Pancreas (tissue), 10 donors: ENCODE results near the gene ENDOV. TPM values are rescaled to one million over a fixed set of nuclear protein-coding genes. Genes with fewer than 3 reads are reported as not detected.

ENCODE experiments used
- ATAC-seq, 4 donors: fragments of 200-7000 bp; cut with Tn5 transposase; one replicate each; pipeline versions ENCODE4 v1.8.0 to v1.9.1; 2020; ENCODE audit warnings: mild to moderate bottlenecking in 4 of 4, moderate library complexity in 4 of 4
- DNase-seq, 6 donors: peaks; one replicate each; pipeline ENCODE4 v3.0.0-alpha.2; 2020
- FAIRE-seq: peaks from 2 replicates; lab custom pipeline; 2012; peaks lifted over from hg19 to GRCh38; lab: Jason Lieb, UNC
- H3K27ac ChIP-seq, 4 donors: fragments of 200-600 bp; sonication (generic); 1 replicate in 3 of 4; 2 replicates in 1 of 4; pipeline versions ENCODE4 v1.5.0 to v1.8.0; 2020
- H3K27me3 ChIP-seq, 4 donors: fragments of 200-600 bp; one replicate each; pipeline ENCODE4 v1.8.0; 2021
- H3K36me3 ChIP-seq, 3 donors: fragments of 200-600 bp; sonication (generic) in 1 of 3; one replicate each; pipeline versions ENCODE4 v1.5.0 to v1.8.0; 2020 to 2021
- H3K4me1 ChIP-seq, 3 donors: fragments of 200-600 bp; one replicate each; pipeline ENCODE4 v1.8.0; 2021
- H3K4me3 ChIP-seq, 4 donors: fragments of 200-600 bp; sonication (generic) in 2 of 4; one replicate each; pipeline versions ENCODE4 v1.5.0 to v1.8.0; 2020 to 2021
- H3K9me3 ChIP-seq, 4 donors: fragments of 200-600 bp; one replicate each; pipeline ENCODE4 v1.8.0; 2021
- WGBS, 2 donors: extraction: QIAGEN DNeasy Blood & Tissue Kit; methylation state at CpG; one replicate each; pipeline ENCODE4 v1.1.7; 2013; 5-methylcytosine and 5-hydroxymethylcytosine counted together
- intact Hi-C, 3 donors: fragments of 100-400 bp; cut with DNase I; formaldehyde crosslinking; loops; one replicate each; pipeline versions ENCODE4 v1.11.1 to v1.14.2; 2022
- polyA plus RNA-seq, 2 donors: library from polyadenylated mRNA; stranded (reverse); fragments of 200-250 nt; gene quantifications; one replicate each; pipeline ENCODE4 v1.2.3, GENCODE V29; 2013
- total RNA-seq, 6 donors: library from RNA; stranded (reverse); fragmentation: NEBNext Ultra II Directional in 4 of 6; extraction: Animal tissue kit (Norgen Biotek cat#: 25700) in 4 of 6; gene quantifications; one replicate each; pipeline versions ENCODE4 v1.2.1 to v1.2.4, GENCODE V29; 2021 to 2023
- TF ChIP-seq, protein P1 (sequence below), 4 donors: fragments of 200-600 bp; sonication (generic) in 3 of 4; IDR thresholded peaks; one replicate each; pipeline versions ENCODE4 v1.5.0 to v1.8.0; 2021; ENCODE audit warnings: antibody characterized with exemption in 4 of 4
- donor health status: healthy with polysubstance abuse.
- donor health status: DM: no; HTN: no; CAD: no; lungs with moderate emphysema.
- donor health status: DM: no; HTN: no; CAD: no.
- donor health status: control.
- donor health status: control.
- donor health status: Bipolar disorder and iron deficiency.
- donor health status: DM: yes; HTN: yes; CAD: no.
- donor health status: DM: no; HTN: no; CAD: no.
- donor health status: DM: no; HTN: no; CAD: no.
- donor health status: DM: yes; HTN: yes; CAD: no.

The ENDOV gene
- total and polyA plus RNA-seq, 8 donors, result 8.7 to 20.4 (median 12.9) TPM

DNA sequence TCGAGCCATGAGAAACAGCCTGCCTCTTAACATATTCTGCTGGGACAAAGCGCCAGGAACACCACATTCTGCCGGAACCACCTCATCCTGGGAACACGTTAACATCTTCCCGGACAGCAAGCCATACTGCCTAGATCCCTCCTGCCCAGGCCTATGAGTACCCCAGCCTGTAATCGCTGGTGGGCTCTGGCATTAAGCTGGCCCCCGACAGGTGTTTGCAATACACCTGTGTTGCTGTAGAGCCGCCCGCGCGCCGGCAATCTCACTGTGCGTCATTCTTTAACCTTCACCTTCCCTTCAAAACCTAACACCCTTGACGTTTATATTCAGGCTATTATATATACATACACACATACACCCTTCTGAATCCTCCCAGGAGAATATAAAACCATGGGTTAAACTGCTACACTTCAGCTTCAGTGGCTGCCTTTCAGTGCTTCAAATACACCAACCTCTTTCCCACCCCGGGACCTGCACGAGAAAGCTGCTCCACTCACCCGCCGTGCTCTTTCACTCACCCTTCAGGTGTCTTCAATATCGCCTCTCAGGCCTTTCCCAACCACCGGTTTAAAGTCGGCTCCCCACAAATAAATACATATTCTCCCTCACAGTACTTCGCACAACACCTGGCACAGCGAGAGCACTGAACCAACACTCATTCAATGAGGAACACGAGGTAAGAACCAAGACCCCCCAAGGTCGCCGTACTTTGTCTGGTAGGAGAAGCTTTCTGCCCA, 1.0 kb upstream of the ENDOV start:
- Histone ChIP-seq H3K4me3 (peak overlapping the region; percentile 65 to 98 (median 88)), H3K36me3 (no peaks in the 10 kb centered on the region), H3K27ac (peak overlapping the region in 1 of 4 donors; percentile 96), H3K27me3 (no peaks in the 10 kb centered on the region), H3K9me3 (no peaks in the 10 kb centered on the region), H3K4me1 (peaks cover 6 to 13% (median 12%) of the 10 kb centered on the region in 3 donors)
- peak; percentile 3 to 24 (median 12) for ATAC-seq
- no peak for FAIRE-seq
- peak in 1 of 6 donors; percentile 43 for DNase-seq
- 7 to 12% methylated on average over 26 of the region's 26 CpGs for WGBS, 2 donors
- TF ChIP-seq, protein P1, sequence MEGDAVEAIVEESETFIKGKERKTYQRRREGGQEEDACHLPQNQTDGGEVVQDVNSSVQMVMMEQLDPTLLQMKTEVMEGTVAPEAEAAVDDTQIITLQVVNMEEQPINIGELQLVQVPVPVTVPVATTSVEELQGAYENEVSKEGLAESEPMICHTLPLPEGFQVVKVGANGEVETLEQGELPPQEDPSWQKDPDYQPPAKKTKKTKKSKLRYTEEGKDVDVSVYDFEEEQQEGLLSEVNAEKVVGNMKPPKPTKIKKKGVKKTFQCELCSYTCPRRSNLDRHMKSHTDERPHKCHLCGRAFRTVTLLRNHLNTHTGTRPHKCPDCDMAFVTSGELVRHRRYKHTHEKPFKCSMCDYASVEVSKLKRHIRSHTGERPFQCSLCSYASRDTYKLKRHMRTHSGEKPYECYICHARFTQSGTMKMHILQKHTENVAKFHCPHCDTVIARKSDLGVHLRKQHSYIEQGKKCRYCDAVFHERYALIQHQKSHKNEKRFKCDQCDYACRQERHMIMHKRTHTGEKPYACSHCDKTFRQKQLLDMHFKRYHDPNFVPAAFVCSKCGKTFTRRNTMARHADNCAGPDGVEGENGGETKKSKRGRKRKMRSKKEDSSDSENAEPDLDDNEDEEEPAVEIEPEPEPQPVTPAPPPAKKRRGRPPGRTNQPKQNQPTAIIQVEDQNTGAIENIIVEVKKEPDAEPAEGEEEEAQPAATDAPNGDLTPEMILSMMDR (IDR thresholded peaks at IDR 0.05), result no peak
- intact Hi-C loops, result no loop called here

- WGBS, 2 donors, result 0% methylated on average over 15 of the region's 15 CpGs
- intact Hi-C loops, result no loop called here
- DNase-seq (no peak), FAIRE-seq (no peak), ATAC-seq (peak in 3 of 4 donors; percentile 6 to 18 (median 15))
- TF ChIP-seq, protein P1 (IDR thresholded peaks at IDR 0.05), result no peak
- Histone ChIP-seq H3K27me3 (no peaks in the 10 kb centered on the region), H3K4me3 (peak overlapping the region; percentile 65 to 98 (median 88)), H3K9me3 (no peaks in the 10 kb centered on the region), H3K4me1 (peaks cover 6 to 12% (median 9%) of the 10 kb centered on the region in 3 donors), H3K36me3 (no peaks in the 10 kb centered on the region), H3K27ac (peak overlapping the region; percentile 81 to 99 (median 96))
Observed at GRCh38 chr17:80414508-80414802, 512 bp upstream of the ENDOV start.

GRCh38 chr17:80415626-80416137, 715 bp downstream of the ENDOV start:
- peak overlapping the region; percentile 65 to 98 (median 88) for H3K4me3 ChIP-seq
- peaks cover 6 to 12% (median 9%) of the 10 kb centered on the region in 3 donors for H3K4me1 ChIP-seq
- 5 to 6% methylated on average over 35 to 39 of the region's 39 CpGs for WGBS, 2 donors
- TF ChIP-seq, protein P1 (IDR thresholded peaks at IDR 0.05), result no peak
- H3K36me3 ChIP-seq, result no peaks in the 10 kb centered on the region
- intact Hi-C loops, result no loop called here
- FAIRE-seq (no peak), ATAC-seq (peak in 2 of 4 donors; percentile 0 to 1), DNase-seq (no peak)
- H3K27ac ChIP-seq, result peak overlapping the region; percentile 81 to 99 (median 96)
- H3K9me3 ChIP-seq, result no peaks in the 10 kb centered on the region
- no peaks in the 10 kb centered on the region for H3K27me3 ChIP-seq

GRCh38 chr17:80416260-80416939, 1.4 kb downstream of the ENDOV start:
- Histone ChIP-seq H3K27ac (no peak overlapping the region), H3K36me3 (no peaks in the 10 kb centered on the region), H3K4me3 (peak overlapping the region in 2 of 4 donors; percentile 65 to 87), H3K9me3 (no peaks in the 10 kb centered on the region), H3K27me3 (no peaks in the 10 kb centered on the region), H3K4me1 (peaks cover 6 to 12% (median 9%) of the 10 kb centered on the region in 3 donors)
- FAIRE-seq (no peak), ATAC-seq (no peak), DNase-seq (no peak)
- intact Hi-C loops, result no loop called here
- TF ChIP-seq, protein P1 (IDR thresholded peaks at IDR 0.05), result no peak
- 76 to 77% methylated on average over 7 of the region's 7 CpGs for WGBS, 2 donors
